Measurements from ENCODE around the gene AMN.

AMN gene

DNA sequence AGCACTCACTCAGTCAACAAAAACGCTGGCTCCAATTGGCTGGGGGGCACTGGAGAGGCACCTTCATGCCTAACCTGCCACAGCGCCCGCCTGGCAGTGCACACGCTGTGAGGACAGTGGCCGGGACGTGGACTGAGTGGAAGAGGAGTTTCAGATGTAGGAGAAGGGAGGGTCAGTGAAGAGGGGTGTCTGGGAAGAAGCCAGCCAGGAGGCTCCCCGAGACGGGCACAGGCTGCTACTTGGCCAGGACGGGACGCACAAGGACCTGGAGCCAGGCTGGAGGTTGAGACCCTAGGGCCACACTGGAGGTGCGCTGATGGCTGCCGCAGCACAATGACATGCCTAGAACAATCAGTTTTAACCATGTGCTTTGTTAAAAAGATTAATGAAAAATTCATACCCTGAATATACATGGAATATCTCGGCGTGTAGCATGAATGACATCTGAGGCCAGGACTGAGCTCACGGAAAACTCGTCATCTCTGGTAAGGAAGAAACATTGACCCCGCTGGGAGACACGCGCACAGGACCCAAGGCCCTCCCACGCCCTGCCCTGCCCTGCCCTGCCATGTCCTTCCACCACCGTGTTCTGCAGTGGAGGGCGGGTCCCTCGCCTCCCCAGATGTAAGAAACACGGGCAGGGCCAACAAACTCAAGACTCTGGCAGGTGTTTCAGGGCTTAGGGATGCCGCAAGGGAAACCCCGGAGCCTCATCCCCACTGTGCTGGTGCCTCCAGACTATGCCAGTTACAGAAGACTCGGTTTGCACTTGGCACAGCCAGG, 25.0 kb downstream of the AMN start:
- no peak for DNase-seq

DNA sequence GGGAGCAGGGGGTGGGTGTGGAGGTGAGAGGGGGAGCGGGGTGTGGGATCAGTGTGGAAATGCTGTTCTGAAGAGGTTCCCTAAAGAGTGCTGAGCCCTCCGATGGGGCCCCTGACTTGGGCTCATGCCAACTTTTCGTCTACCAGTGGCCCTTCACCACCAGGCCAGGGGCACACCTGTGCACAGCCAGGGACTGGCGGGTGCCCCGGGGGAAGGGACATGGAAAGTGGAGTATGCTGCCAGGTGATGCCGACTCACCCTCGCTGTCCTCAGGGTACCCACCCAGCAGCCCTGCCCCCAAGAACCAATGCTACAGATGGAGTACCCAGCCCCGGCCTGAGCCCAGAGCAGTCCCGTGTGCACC, 26.2 kb downstream of the AMN start:
- DNase-seq = no peak

DNA sequence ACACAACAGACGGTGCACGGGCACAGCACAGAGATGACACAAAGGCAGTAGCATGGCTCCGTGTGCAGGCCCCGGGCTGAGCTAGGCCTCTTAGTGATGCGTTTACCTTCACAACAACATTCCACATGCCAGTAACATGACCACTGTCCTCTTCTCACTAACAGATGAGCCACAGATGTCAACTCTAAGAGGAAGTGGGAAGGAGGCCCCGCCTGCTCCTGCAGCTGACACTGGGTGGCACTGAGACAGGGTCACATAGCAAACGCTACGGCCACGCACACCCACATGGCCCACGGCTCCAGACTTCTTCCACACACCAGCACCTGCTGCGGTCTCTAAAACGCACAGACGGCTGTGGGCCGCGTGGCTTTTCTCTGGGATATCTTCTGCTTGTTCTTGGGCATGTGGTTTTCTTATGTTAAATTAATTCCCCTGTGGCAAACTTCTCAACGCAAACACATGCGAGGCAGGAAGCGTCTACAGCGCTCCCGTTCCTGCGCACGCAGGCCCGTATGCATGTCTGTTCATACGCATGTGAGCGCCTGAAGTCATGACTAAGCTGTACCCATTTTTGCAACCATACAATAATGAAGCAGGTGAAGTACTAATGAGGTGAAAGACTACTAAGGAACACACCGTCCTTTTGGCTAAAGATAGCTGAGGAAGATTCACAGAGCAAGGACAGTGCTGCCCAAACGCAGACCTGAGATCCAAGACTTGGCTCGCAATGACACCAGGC, 26.8 kb downstream of the AMN start:
- DNase-seq = no peak

DNA sequence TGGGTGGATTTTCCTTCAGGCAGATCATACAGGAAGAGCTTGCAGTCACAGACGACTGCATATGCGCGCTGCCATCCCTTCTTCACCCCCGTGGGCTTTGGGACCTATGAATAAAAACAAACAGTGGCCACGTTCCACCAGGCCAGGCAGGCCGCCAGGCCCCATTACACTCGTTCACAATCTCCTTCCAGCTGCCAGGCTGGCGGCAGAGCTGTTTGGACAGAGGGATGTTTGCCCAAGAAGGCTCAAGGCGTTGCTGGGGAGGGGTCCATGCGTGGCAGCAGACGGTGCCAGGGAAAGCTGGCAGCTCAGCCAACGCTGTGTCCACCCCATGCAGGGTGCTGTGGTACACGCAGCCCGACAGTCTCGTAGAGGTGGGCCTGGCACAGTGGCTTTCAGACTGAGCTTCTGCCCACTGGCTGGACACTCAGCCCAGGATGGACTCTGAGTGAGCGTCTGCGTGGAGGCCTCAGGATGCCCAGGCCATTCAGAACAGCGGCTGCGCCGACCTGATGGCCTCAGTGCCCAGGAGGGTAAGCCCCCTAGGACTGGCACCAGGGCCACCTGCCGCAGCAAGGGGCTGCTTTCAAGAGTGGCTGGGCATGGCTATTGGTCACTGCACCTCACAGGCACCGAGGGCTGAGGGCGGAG, 27.5 kb downstream of the AMN start:
- DNase-seq = peak; percentile 60

DNA sequence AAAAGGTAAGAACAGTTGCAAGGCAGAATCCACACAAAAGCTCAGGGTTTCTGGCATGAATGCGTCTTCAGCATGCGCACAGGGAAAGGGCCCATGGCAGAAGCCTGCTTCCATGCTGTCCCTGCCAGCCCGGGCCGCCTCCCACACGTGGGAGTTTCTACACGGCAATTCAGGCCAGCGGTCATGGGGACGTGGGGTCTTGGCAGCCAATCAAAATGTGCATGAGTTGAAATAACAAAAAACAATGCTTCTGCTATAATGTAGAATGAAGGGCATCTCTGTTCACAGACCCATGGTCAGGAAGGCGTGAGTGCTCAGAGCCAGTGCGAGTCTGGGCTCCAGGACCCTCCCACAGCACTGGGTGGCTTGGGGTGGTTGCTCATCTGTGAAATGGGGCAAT, 28.6 kb downstream of the AMN start:
- no peak for DNase-seq

DNA sequence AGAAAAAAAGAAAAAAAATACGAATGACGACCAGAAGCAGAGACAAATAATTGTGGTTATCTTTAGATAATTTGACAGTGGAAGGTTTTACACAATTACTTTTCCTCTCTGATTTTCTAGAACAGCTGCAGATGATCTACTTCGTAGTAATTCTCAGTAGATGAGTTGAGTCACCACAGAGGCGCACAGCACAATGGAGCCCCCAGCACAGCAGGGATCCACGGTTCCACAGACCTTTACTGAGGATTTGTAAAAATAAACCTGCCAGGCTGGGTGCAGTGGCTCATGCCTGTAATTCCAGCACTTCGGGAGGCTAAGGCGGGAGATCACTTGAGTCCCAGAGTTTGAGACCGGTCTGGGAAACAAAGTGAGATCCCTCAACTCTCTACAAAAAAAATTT, 29.3 kb downstream of the AMN start:
- no peak for DNase-seq

DNA sequence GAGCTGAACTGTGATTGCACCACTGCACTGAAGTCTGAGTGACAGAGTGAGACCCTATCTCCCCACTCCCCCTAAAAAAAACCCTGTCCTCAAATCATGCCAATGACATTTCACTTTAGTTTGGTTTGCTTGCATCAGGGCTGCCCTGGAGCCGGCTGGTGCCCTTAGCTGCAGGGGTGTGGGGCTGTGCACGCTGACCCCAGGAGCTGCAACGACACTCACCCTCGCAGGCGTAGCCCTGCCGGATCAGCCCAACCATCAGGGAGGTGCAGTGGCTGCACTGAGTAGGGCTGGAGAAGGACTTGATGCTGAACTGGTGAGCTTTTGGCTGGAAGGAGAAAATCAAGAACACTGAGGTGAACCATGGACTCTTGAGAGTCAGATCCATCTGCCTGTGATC, 29.8 kb downstream of the AMN start:
- DNase-seq = no peak

DNA sequence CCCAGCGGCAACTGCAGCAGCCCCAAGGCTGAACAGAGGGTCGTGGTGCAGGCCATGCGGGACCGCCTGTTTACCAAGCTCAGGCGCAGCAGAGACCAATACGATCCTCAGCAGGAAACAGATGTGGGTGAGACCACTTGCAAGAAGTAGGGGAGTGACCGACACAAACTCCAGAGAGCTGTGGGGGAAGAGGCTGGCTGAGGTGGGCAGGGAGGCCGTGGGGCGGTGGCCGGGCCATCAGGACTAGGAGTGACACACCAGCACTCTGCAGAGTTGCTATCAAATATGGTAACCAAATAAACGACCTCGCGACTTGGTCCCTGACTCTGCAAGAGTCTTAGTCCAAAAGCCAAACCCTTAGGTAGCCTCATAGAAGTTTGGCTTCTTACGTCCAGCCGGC, 30.6 kb downstream of the AMN start:
- DNase-seq = no peak

DNA sequence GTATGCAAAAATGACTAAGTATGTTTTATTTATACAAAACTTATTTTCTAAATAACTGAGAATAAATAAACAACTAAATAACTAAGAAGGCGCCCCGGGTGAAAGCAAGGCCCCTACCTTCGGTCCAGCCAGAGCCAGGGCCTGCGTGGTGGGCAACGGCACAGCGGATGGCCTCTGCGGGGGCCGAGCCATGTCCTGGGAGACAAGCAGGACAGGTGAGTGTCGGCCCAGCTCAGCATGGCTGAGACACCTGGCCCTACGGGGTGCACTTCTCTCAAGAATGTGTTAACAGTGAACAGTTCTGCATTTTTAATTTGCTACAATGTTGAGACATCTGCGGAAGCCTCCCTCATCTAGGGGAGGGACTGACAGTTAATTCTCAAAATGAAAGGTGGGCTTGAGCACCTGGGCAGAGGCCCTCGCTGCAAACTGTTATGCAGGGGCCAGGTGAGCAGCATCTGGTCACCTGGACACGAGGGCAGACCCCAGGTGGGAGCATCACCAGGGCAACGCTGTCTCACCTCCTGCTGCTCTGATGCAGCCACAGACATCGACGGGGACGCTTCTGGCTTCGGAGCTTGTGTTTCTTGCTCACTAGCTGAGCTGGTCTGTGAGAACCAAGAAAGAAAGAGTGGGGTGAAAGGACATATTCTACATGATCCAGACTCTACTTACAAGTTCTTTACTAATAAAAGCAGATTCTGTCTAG, 31.8 kb downstream of the AMN start:
- DNase-seq = no peak

DNA sequence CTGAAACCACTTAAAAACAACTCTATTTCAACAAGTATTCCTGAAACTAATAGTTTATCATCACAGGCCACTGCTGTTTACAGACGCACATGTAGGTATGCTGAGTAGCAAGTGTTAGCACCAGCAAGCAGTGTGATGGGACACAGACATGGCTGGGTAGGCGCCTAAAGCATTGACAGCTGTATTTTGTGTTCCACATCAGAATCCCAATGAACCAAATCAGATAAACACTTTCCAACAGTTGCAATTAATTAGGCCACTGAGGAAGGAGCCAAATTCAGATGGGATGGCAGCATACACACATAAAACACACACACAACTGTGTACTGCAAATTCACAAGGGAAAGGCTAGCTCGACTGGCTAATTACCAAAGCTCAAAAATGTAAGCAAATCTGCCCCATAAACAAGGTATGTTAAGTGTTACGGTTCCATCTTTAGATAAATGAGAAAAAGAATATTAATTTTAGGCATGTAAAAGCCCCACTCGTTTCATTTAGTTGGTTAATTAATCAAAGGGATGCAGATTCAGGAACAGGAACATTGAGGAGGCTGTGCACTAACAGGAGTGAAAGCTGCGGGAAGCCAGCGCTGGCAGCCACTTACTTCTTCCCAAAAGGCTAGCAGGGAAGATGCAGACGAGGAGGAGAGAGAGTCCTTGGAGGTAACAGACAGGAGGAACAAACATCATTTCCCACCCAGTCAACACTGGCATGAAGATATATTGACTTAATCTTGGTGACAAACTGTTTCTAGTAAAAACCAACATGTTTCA, 33.4 kb downstream of the AMN start:
- no peak for DNase-seq

DNA sequence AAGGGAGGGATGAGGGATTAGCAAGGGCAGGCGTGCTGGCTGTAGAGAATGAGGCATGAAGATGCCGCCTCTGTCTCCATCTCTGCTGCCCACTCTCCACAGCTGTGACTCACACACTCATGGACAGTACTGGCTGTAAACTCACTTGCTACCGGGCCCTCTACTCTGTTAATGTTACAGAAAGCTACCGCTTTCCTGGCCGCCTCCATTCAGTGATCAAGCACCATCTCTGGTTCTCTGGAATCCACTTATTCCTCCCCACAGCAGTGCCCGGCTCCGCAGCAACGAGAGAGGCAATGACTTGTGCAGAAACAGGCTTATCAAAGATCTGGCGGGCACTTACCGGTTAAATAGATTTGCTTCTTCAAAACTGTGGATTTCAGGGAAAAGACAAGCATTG, 34.8 kb downstream of the AMN start:
- DNase-seq = no peak

DNA sequence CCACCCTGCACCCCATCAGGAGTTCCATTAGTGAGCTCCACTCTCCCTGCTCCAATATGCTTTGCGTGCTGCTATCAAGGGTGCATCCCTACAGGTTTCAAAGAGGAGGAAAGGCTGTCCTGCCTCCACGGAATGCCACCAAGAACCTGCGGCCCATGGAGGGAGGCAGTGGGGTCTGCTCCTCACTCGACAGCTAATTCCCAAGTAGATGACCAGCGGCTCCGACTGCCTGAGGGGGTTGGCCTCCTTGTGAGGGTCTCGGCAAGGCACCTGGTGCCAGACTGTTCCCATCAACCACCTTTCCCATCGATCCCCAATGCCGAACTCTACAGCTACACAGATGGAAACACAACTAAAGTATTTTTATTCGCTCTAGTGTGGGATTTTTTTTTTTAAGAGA, 36.0 kb downstream of the AMN start:
- DNase-seq = no peak

DNA sequence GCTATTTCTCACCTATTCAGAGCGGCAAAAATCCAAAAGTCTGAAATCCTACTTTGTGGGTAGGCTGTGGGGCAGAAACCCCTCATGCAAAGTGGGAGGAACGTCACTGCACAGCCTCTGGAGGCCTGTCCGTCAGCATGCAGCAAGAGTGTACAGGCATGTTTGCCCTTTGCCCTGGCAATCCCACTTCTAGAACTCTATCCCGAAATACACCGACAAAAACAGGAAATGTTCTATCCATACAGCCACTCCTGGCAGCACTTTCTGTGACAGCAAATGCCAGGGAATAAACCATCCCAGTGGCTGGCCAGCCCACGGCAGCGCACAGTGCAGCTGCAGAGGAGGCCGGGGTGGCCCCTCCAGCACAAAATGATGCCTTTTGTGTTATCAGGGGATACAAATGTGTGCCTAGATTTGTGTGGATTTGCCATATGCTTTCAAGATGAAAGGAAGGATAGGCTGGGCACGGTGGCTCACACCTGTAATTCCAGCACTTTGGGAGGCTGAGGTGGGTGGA, 39.7 kb downstream of the AMN start:
- no peak for DNase-seq

DNA sequence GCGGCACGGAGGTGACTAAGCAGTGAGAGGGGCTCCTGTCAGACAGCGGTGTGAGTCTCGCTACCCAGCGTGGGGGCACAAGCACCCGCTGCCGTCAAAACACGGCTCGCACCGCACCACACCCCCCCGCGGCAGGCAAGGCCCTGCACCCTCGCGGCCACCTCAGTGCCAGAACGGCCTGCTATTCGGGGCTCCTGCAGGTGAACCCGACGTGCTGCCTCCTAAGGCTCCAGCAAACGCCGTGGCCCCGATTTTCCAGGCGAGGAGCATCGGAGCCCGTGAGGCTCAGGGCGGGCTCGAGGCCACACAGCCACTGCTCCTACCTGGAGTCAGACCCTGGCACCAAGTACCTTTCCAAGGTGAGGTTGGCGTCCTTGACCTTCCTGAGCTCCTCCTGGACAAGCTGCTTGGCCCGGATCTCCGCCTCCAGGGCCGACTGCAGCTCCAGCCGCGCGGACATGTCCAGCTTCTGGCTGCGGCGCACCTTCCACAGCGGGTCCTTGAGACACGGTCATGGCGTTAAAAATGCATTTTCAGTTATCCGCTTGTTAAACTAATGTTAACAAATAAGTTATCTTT, 41.8 kb downstream of the AMN start:
- DNase-seq = no peak

DNA sequence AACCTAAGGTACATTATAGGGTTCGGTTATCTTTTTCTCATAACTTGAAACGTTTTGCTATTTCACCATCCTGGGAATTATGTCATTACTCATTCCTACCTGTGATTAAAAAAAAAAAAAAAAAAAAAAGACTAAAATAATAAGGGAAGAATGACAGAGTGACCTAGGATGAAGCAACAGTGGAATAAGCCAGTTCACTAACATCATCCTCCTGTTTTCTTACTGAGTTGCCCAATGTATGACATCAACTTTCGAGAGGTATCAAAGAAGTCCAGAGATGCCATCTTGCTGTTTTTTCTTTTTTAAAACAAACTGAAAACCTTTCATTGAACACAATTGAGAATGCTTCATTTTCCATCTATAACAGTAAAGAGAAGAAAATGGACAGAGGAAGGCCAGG, 42.8 kb downstream of the AMN start:
- DNase-seq = no peak

DNA sequence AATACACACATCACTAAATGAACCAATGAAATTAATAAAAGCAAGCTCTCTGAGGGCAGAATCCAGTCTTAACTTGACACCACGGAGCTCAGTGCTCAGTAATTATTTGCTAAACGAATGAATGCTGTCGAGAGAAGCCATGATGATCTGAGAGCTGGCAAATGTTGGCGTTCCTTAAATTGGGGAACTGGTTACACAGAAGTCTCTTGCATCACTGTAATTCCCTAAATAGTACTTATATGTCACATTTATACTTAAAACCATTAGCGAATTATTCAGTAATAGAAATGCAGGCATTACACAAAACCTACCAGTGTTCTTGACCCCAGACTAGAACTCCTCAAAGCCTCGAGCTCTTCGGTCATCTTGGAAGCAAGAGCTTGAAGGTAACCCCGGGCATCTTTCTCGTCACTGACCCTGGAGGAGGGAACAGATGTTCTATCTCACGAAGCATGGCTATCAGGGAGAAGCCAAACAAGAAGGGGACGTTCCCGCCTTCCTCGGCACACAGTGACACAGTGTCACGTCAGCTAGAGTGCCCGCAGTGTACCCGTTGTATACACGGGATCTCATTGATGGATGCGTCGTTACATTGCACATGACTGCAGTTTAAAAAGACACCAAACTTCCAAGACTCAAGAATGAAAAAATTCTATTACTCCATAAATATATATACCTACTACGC, 43.6 kb downstream of the AMN start:
- DNase-seq = no peak

DNA sequence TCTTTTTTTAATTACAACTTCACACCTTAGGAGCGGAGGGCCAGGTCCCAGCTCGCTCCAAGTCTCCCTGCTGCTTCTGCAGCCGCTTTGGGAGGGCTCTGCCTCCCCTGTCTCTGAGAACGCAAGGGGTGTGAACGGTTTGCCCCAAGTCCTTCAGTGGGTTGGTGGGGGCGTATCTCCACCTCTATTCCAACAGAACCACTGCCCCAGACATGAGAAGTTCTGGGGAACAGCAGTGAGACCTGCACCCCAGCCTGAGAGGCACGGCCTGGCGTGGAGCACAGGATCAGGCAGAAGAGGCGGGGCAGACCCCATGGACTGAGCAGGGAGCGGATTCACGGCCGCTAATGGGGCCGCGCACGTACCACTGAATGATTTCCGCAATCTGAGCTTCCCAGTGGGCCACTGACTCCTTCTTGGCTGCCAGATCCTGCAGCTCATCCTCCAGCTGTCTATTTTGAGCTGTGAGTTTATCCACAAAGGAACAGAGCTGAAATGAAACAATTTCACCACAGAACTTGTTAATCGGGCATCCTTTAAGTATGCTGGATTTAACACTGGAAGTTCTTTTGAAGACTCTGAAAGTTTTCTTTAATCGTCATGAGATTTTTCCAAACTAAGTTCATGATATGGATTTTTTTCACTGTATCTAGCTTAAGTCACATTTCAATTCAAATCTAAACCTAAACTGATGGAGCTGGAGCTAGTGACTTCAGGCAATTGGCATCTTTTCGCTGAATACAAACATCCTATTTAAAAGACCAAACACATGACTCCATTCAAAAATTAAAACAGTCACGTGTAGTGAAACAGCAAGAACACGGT, 44.4 kb downstream of the AMN start:
- DNase-seq = no peak

DNA sequence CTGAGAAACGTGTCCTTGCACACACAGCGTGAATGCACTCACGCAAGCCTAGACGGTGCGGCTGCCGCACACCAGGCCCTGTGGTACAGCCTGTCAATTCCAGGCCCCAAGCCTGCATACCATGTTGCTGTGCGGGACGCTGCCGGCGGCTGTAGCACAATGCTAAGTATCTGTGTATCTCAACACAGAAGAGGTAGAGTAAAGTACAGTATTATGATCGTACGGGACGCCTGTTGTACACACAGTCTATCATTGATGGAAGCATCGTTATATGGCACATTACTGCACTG, 45.0 kb downstream of the AMN start:
- no peak for DNase-seq

DNA sequence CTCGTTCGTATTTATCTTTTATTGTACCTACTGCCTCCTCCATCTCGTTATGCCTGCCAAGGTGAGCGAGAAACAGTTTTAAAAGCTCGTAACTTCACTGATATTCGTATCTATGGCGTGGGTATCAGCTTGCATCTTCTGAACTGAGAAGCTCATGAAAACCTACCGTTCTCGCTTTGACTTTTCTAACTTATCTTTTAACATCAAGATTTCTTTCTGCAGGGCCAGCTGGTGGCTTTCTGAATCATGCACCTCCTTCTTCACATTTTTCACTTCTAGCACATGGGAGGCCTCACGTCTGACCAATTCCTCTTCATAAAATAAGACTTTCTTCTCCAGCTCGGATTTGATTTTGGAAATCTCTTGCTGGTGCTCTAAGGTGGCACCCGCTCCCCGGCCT, 45.8 kb downstream of the AMN start:
- no peak for DNase-seq

DNA sequence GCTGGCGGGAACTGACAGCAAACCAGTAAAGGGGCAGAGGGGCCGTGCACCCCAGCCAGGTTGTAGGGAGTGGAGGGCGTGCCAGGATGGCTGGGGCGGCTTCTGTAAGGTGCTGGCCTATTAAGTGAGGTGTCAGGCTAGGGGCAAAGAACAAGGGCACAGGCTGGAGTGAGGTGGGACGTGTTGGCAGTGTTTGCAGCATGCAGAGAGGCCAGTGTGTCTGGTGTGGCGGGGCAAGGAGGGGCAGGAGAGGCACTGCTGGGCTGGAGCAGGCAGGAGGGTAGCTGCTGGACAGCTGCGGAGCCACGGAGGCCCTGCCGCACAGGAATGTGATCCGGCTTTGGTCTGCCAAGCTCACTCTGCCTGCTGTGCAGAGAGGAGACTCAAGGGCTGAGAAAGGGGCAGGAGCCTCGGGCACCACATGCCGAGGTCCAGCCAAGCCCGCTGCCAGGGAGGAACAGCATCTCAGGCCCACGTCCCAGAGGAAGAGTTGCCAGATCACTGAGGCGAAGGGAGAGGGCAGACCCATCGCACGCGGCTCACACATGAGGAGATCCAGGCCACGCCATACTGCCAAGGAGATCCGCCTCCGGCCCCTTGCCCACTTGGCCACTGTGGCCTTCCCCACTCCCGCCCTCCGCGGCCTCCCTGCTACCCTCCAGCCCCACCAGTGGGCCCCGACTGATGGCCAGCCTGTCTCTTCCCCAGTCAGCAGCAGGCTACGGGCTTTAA, 46.8 kb downstream of the AMN start:
- no peak for DNase-seq
